Heart left ventricle (tissue), 13 donors: ENCODE results near the gene DBN1.

ENCODE experiments used
- POLR2A ChIP-seq, 2 donors: fragments of 450-650 bp; IDR thresholded peaks; one replicate each; pipeline ENCODE4 v1.6.1; 2017; ENCODE audit warnings: antibody characterized with exemption in 2 of 2, mild to moderate bottlenecking in 2 of 2, moderate library complexity in 2 of 2
- TF ChIP-seq, protein P1 (sequence below), 12 donors: fragments of 200-600 bp; sonication (generic) in 4 of 12; IDR thresholded peaks; one replicate each; pipeline versions ENCODE4 v1.5.0 to v1.8.0; 2018 to 2022; ENCODE audit warnings: antibody characterized with exemption in 12 of 12, mild to moderate bottlenecking in 5 of 12
- donor health status: ischemic (EF 13 %, LVEDD 7.1; RV severe dilation, severe dysfunction).
- donor health status: DM: no; HTN: yes; CAD: no.
- donor health status: DM: no; HTN: no; CAD: no.
- donor health status: ischemic (EF 25% LVEDD 6.9; RV normal size, moderate dysfunction).
- donor health status: ischemic (EF 25% LVEDD 5.7; RV mildly dilated, moderate dysfunction).
- donor health status: ischemic (EF 35%, LVEDD 5.7; RV mildly dilated, moderate dysfunction).
- donor health status: nonischemic (EF 11% LVEDD 7.7; RV severe dilation, severe dysfunction).
- donor health status: DM: yes; HTN: yes; CAD: no.
- donor health status: PGD.
- donor health status: ischemic (EF 29% LVEDD 5.4; RV normal size, mild dysfunction).
- donor health status: nonischemic (EF 23%, LVEDD 6.1; RV moderate dilation, normal function).

GRCh38 chr5:177475563-177476427 lies 2.4 kb upstream of the DBN1 start:
- TF ChIP-seq, protein P1, sequence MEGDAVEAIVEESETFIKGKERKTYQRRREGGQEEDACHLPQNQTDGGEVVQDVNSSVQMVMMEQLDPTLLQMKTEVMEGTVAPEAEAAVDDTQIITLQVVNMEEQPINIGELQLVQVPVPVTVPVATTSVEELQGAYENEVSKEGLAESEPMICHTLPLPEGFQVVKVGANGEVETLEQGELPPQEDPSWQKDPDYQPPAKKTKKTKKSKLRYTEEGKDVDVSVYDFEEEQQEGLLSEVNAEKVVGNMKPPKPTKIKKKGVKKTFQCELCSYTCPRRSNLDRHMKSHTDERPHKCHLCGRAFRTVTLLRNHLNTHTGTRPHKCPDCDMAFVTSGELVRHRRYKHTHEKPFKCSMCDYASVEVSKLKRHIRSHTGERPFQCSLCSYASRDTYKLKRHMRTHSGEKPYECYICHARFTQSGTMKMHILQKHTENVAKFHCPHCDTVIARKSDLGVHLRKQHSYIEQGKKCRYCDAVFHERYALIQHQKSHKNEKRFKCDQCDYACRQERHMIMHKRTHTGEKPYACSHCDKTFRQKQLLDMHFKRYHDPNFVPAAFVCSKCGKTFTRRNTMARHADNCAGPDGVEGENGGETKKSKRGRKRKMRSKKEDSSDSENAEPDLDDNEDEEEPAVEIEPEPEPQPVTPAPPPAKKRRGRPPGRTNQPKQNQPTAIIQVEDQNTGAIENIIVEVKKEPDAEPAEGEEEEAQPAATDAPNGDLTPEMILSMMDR (IDR thresholded peaks at IDR 0.05) = no peak
- no peak for TF ChIP-seq POLR2A (IDR thresholded peaks at IDR 0.05)
